ENCODE measurements around the gene MS4A7.

MS4A7 gene

GRCh38 chr11:60371386-60371785 is 6.9 kb upstream of the MS4A7 start:
- DNase-seq: no peak

GRCh38 chr11:60371854-60372253 is 6.5 kb upstream of the MS4A7 start:
- no peak for DNase-seq

- DNase-seq: no peak
Measured at GRCh38 chr11:60372767-60373166, 5.6 kb upstream of the MS4A7 start.

GRCh38 chr11:60375316-60375715 is 3.0 kb upstream of the MS4A7 start:
- no peak for DNase-seq

- no peak for DNase-seq
Measured at GRCh38 chr11:60376601-60377000, 1.7 kb upstream of the MS4A7 start.

GRCh38 chr11:60377401-60378136 is 763 bp upstream of the MS4A7 start:
- DNase-seq: no peak

- DNase-seq: no peak
Measured at GRCh38 chr11:60389279-60389910, 11.1 kb downstream of the MS4A7 start.

GRCh38 chr11:60390419-60390818 is 12.1 kb downstream of the MS4A7 start:
- no peak for DNase-seq

- no peak for DNase-seq
Measured at GRCh38 chr11:60392361-60392760, 14.0 kb downstream of the MS4A7 start.

- no peak for DNase-seq
Measured at GRCh38 chr11:60393016-60393415, 14.7 kb downstream of the MS4A7 start.

- no peak for DNase-seq
Measured at GRCh38 chr11:60394666-60395380, 16.5 kb downstream of the MS4A7 start.

- DNase-seq: no peak
Measured at GRCh38 chr11:60396382-60396781, 18.1 kb downstream of the MS4A7 start, which contains the start of gene MS4A14. Gene MS4A14 (plus strand): TSS chr11:60396459. CDS start chr11:60396579, 120 bp downstream.

GRCh38 chr11:60396799-60397198 is 18.5 kb downstream of the MS4A7 start:
- DNase-seq: no peak

- DNase-seq: no peak
Measured at GRCh38 chr11:60420015-60420414, 41.7 kb downstream of the MS4A7 start.

GRCh38 chr11:60422609-60423008 is 44.3 kb downstream of the MS4A7 start:
- no peak for DNase-seq

- DNase-seq: no peak
Measured at GRCh38 chr11:60428517-60428916, 50.2 kb downstream of the MS4A7 start.

GRCh38 chr11:60429272-60429671 is 50.9 kb downstream of the MS4A7 start, which contains the start of gene MS4A5:
Gene MS4A5 (plus strand): TSS chr11:60429572. CDS start chr11:60429675, 103 bp downstream.
- no peak for DNase-seq

GRCh38 chr11:60431251-60431650 is 52.9 kb downstream of the MS4A7 start:
- no peak for DNase-seq

GRCh38 chr11:60433401-60433800 is 55.1 kb downstream of the MS4A7 start:
- no peak for DNase-seq
